H1 (cell line): ENCODE results near the gene ATP8B3.

Experiments used
- CTCF ChIP-seq, 3 experiments: IDR thresholded peaks; 1 replicate in 2 of 3; 2 replicates in 1 of 3; pipeline versions ENCODE4 v1.5.1 to v1.6.1; 2011; ENCODE audit warnings: low read length in 3 of 3, mild to moderate bottlenecking in 3 of 3, inconsistent platforms in 2 of 3, low read depth in 1 of 3, moderate library complexity in 1 of 3; ENCODE audit not compliant: insufficient read depth in 1 of 3; ENCODE audit errors: control extremely low read depth in 1 of 3
- GTF2F1 ChIP-seq: IDR thresholded peaks from 2 replicates; pipeline ENCODE4 v1.6.1; 2012; ENCODE audit warnings: low read depth, low read length, improper control_type of control experiment, borderline replicate concordance
- RFX5 ChIP-seq: IDR thresholded peaks from 2 replicates; pipeline ENCODE4 v1.6.1; 2011; ENCODE audit warnings: low read depth, low read length, improper control_type of control experiment, borderline replicate concordance
- SIN3A ChIP-seq, 2 experiments: IDR thresholded peaks in 1 of 2; conservative IDR thresholded peaks in 1 of 2; 2 replicates each; pipeline ENCODE4 v1.6.1; 2011 to 2012; ENCODE audit warnings: low read length in 2 of 2, improper control_type of control experiment in 1 of 2, low read depth in 1 of 2, mild to moderate bottlenecking in 1 of 2

DNA sequence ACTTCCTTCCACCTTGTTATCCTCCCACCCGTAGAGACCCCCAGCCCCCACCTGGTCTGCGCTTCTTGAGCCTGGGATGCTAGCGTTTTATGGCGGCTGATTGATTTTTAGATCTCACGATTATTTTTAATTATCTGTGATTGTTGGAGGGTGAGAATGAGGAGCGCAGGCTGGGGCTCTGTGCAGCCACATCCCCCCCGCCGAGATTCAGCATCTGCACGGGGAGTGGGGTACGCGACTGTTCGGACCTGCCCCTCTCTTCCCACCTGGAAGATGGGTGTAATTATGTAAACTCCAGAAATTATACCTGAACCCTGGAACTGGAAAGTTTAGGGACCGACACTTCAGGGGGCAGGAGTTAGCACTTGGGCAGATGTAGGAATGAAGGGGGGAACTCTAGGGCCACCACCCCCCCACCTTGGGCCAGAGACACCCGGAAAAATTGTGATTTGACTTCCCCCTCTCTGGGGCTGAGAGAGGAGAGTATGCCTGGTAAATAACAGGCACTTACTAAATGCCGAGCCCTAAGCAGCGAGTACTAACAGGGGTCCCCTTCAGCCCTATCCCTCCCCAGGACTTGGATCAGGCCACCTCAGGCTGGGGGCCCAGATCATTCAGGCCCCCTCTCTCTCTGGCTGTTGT lies 60.6 kb downstream of the ATP8B3 start:
- TF ChIP-seq SIN3A (conservative IDR thresholded peaks at IDR 0.05 in 1 of 2, IDR thresholded peaks at IDR 0.05 in 1 of 2; ENCODE audit: low read depth in 1 of 2, low read length in 2 of 2) (no peak), CTCF (IDR thresholded peaks at IDR 0.05; ENCODE audit: control extremely low read depth in 1 of 3, insufficient read depth in 1 of 3, low read depth in 1 of 3, low read length in 3 of 3) (no peak), RFX5 (no peak), GTF2F1 (no peak)
